ENCODE data around the gene CD34.
"Not testable (repeated sequence)": the region's sequence is repeated elsewhere in the genome, so short reads cannot be mapped to it uniquely, and the experiment has no call there.

The CD34 gene

GRCh38 chr1:207925969-207926368, 15.0 kb upstream of the CD34 start:
- DNase-seq, result not testable (repeated sequence)

- DNase-seq, result no peak
These were observed 14.3 kb upstream of the CD34 start for GRCh38 chr1:207925210-207925609.

GRCh38 chr1:207923561-207923960, 12.6 kb upstream of the CD34 start:
- no peak for DNase-seq

GRCh38 chr1:207923121-207923520, 12.2 kb upstream of the CD34 start:
- no peak for DNase-seq

GRCh38 chr1:207922554-207922953, 11.6 kb upstream of the CD34 start:
- DNase-seq, result no peak

GRCh38 chr1:207921321-207921720, 10.4 kb upstream of the CD34 start:
- DNase-seq, result no peak

GRCh38 chr1:207920444-207921021, 9.6 kb upstream of the CD34 start:
- no peak for DNase-seq

GRCh38 chr1:207919523-207920170, 8.7 kb upstream of the CD34 start:
- no peak for DNase-seq

GRCh38 chr1:207918581-207918980, 7.7 kb upstream of the CD34 start:
- no peak for DNase-seq

- DNase-seq, result no peak
These were observed 7.1 kb upstream of the CD34 start for GRCh38 chr1:207918011-207918410.

- DNase-seq, result no peak
These were observed 6.2 kb upstream of the CD34 start for GRCh38 chr1:207917080-207917479.

GRCh38 chr1:207913951-207914350, 3.0 kb upstream of the CD34 start:
- no peak for DNase-seq

GRCh38 chr1:207911856-207912760, 1.2 kb upstream of the CD34 start:
- no peak for DNase-seq

GRCh38 chr1:207909687-207910086, 1.2 kb downstream of the CD34 start:
- no peak for DNase-seq

GRCh38 chr1:207908107-207908734, 2.7 kb downstream of the CD34 start:
- no peak for DNase-seq

GRCh38 chr1:207904391-207904790, 6.5 kb downstream of the CD34 start:
- no peak for DNase-seq

- no peak for DNase-seq
These were observed 7.2 kb downstream of the CD34 start for GRCh38 chr1:207903767-207904166.

GRCh38 chr1:207903053-207903452, 7.9 kb downstream of the CD34 start:
- no peak for DNase-seq

GRCh38 chr1:207902566-207902965, 8.4 kb downstream of the CD34 start:
- no peak for DNase-seq

- DNase-seq, result no peak
These were observed 9.8 kb downstream of the CD34 start for GRCh38 chr1:207901041-207901653.

GRCh38 chr1:207898836-207899235, 12.1 kb downstream of the CD34 start:
- DNase-seq, result no peak

GRCh38 chr1:207898260-207898659, 12.7 kb downstream of the CD34 start:
- no peak for DNase-seq

- DNase-seq, result no peak
These were observed 13.7 kb downstream of the CD34 start for GRCh38 chr1:207897188-207897587.

All from NCI-H1436 treated with DMSO at 0.1 percent for 48 hours (cell line).